GM23248 (cell line): Measurements from ENCODE around the gene PALMD. TPM values are rescaled to one million over a fixed set of nuclear protein-coding genes. Genes with fewer than 3 reads are reported as not detected.

ENCODE experiments used
- DNase-seq: peaks from one replicate; pipeline ENCODE4 v3.0.0-alpha.2; 2015
- H2AFZ ChIP-seq: fragments of 200-600 bp; sonication (generic); 2 replicates; pipeline ENCODE4 v1.6.1; 2016; ENCODE audit warnings: antibody characterized with exemption
- H3F3A ChIP-seq: fragments of 200-600 bp; sonication (generic); 2 replicates; pipeline ENCODE4 v1.6.1; 2016; ENCODE audit warnings: mild to moderate bottlenecking, antibody characterized with exemption, mixed run types; ENCODE audit not compliant: insufficient read depth
- H3K27ac ChIP-seq: fragments of 200-600 bp; sonication (generic); 2 replicates; pipeline ENCODE4 v1.5.1; 2016; ENCODE audit warnings: mild to moderate bottlenecking
- H3K27me3 ChIP-seq: fragments of 200-600 bp; sonication (generic); replicated peaks from 2 replicates; pipeline ENCODE4 v1.6.1; 2016; ENCODE audit warnings: mild to moderate bottlenecking; ENCODE audit not compliant: insufficient read depth
- H3K36me3 ChIP-seq: fragments of 200-600 bp; sonication (generic); 2 replicates; pipeline ENCODE4 v1.6.1; 2016; ENCODE audit warnings: low read depth, mild to moderate bottlenecking
- H3K4me1 ChIP-seq: fragments of 200-600 bp; sonication (generic); 2 replicates; pipeline ENCODE4 v1.6.1; 2016; ENCODE audit warnings: mild to moderate bottlenecking; ENCODE audit not compliant: insufficient read depth
- H3K4me2 ChIP-seq: fragments of 200-600 bp; sonication (generic); one replicate; pipeline ENCODE4 v1.6.1; 2016; ENCODE audit warnings: mild to moderate bottlenecking; ENCODE audit not compliant: unreplicated experiment
- H3K4me3 ChIP-seq: fragments of 200-600 bp; sonication (generic); 2 replicates; pipeline ENCODE4 v1.5.1; 2016; ENCODE audit warnings: mild to moderate bottlenecking
- H3K79me2 ChIP-seq: fragments of 200-600 bp; sonication (generic); 2 replicates; pipeline ENCODE4 v1.6.1; 2016; ENCODE audit warnings: mild to moderate bottlenecking; ENCODE audit not compliant: insufficient read depth
- H3K9ac ChIP-seq: fragments of 200-600 bp; sonication (generic); 2 replicates; pipeline ENCODE4 v1.6.1; 2016; ENCODE audit warnings: mild to moderate bottlenecking
- H3K9me2 ChIP-seq: fragments of 200-600 bp; sonication (generic); 2 replicates; pipeline ENCODE4 v1.6.1; 2016; ENCODE audit warnings: mixed run types, mild to moderate bottlenecking, moderate library complexity; ENCODE audit not compliant: insufficient read depth
- H3K9me3 ChIP-seq: fragments of 200-600 bp; sonication (generic); one replicate; pipeline ENCODE4 v1.6.1; 2017; ENCODE audit warnings: low read depth
- H4K20me1 ChIP-seq: fragments of 200-600 bp; sonication (generic); 2 replicates; pipeline ENCODE4 v1.6.0; 2016; ENCODE audit not compliant: insufficient read depth
- EZH2 ChIP-seq: fragments of 200-600 bp; sonication (generic); IDR thresholded peaks from 2 replicates; pipeline ENCODE4 v1.6.1; 2018; ENCODE audit warnings: antibody characterized with exemption, mild to moderate bottlenecking; ENCODE audit not compliant: insufficient read depth, poor library complexity, severe bottlenecking
- EZH2phosphoT487 ChIP-seq: fragments of 200-600 bp; sonication (generic); IDR thresholded peaks from 2 replicates; pipeline ENCODE4 v1.6.1; 2018; ENCODE audit warnings: antibody characterized with exemption, moderate library complexity, mild to moderate bottlenecking, low read depth; ENCODE audit not compliant: insufficient read depth
- WGBS, 2 experiments: methylation state at CpG; one replicate each; pipeline ENCODE4 v1.1.6; 2015 to 2017; ENCODE audit warnings: low lambda C conversion rate in 2 of 2, low coverage in 1 of 2; ENCODE audit errors: missing lambda C conversion rate in 2 of 2; 5-methylcytosine and 5-hydroxymethylcytosine counted together
- in situ Hi-C: fragments of 300-500 bp; cut with MboI; formaldehyde crosslinking; loops from 2 replicates; pipeline ENCODE4 v1.15.0; 2020
- polyA plus RNA-seq: library from polyadenylated mRNA; unstranded; fragments of >200 nt; fragmentation: Nextera tagmentation; extraction: Ambion mirVana; gene quantifications from 2 replicates; pipeline ENCODE4 v1.2.1, GENCODE V29; 2016
- total RNA-seq: library from RNA; depleted of rRNA; stranded (reverse); fragments of >200 nt; shearing (Covaris generic); gene quantifications from 2 replicates; pipeline ENCODE4 v1.2.3, GENCODE V29; 2014

Gene PALMD
- total and polyA plus RNA-seq, 2 experiments from 2014 or later = 0.09 to 0.11 TPM

DNA sequence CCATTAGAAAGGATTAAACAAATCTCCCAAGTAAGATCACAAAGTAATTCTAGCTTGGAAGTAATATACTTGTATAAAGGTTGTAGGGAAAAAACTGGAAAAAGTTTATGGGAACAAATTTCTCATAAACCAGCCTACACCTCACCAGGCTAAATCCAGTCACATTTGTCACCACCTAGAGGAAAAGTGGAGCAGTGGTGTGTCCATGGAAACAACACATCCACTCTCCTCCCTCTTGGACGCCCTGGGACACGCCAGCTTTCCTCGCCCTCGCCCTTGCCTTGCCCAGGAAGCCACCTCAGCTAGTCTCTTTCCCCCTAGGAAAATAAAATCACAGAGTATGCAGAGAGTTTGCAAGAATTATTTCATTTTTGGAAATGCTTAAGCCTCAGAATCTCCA, 2.2 kb downstream of the PALMD start:
- Histone ChIP-seq H3K27ac (no peak overlapping the region), H3K9me2 (no peaks in the 10 kb centered on the region), H3K4me3 (no peak overlapping the region), H3K27me3 (no peaks in the 10 kb centered on the region), H3K79me2 (no peaks in the 10 kb centered on the region), H2AFZ (no peak overlapping the region), H3K4me1 (peaks cover 53% of the 10 kb centered on the region), H4K20me1 (no peaks in the 10 kb centered on the region), H3K9me3 (no peaks in the 10 kb centered on the region), H3F3A (0 out of 2 replicates have a peak, but pooled peaks cover 7% of the 10 kb centered on the region), H3K9ac (no peak overlapping the region), H3K36me3 (no peaks in the 10 kb centered on the region), H3K4me2 (no peak overlapping the region)
- WGBS, 2 experiments = 84 to 87% methylated on average over 4 of the region's 4 CpGs
- in situ Hi-C loops = no loop called here
- DNase-seq = peak; percentile 34
- TF ChIP-seq EZH2phosphoT487 = no peak
- TF ChIP-seq EZH2 = no peak

DNA sequence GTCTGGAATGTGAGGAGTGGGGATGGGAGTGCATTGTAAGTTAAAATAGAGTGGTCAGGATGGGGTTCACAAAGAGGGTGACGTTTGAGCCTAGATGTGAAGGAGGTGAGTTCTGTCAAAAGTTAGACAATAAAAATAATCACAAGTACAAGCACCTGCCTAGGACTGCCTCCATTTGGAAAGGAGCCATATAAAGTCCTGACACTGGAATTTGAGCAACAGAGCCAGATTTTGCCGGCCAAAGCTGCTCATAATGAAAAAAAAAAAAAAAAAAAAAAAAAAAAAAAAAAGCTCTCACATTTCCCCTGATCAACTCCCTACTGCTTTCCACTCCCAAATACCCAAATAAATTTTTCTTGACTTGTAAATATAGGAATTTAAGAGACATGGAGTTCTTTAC, 4.1 kb downstream of the PALMD start:
- Histone ChIP-seq H4K20me1 (no peaks in the 10 kb centered on the region), H3K79me2 (no peaks in the 10 kb centered on the region), H3K4me1 (peaks cover 33% of the 10 kb centered on the region), H2AFZ (no peak overlapping the region), H3K9ac (no peak overlapping the region), H3K4me2 (no peak overlapping the region), H3F3A (no peaks in the 10 kb centered on the region), H3K27me3 (no peaks in the 10 kb centered on the region), H3K9me3 (no peaks in the 10 kb centered on the region), H3K4me3 (no peak overlapping the region), H3K9me2 (no peaks in the 10 kb centered on the region), H3K36me3 (no peaks in the 10 kb centered on the region), H3K27ac (no peak overlapping the region)
- TF ChIP-seq EZH2phosphoT487 (no peak), EZH2 (no peak)
- in situ Hi-C loops = no loop called here
- 66 to 88% methylated on average over 2 of the region's 2 CpGs for WGBS, 2 experiments
- DNase-seq = no peak

DNA sequence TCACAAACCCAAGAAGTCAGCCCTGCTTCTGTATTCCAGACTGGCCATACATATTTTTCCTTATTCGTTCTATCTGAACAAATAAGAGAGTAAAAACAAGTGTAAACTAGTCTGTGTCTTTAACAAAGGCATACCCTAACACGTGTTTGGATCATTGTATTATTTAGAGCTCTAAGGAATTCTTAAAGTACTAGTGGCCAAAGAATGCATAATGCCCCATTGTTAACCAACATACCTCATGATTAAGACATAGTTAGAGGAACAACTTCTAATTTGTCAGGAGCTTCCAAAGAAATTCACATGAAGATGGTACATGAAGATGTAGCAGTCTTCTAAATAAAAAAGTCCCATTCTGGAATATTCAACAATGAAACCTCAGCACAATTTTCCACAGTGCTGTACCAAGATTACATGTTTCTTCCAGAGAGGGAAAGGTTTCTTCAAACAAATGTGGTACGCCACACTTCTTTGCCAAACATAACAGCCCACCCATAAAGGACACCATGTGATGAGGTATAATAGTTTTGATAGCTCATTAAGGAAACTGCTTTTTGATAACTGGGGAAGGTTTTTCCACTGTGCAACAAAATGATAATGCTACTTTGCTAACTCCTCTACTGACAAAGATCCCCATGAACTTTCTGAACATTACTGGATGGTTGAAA, 5.0 kb downstream of the PALMD start:
- Histone ChIP-seq H3K9me2 (no peaks in the 10 kb centered on the region), H3K36me3 (no peaks in the 10 kb centered on the region), H3K9ac (no peak overlapping the region), H3K4me2 (no peak overlapping the region), H3K4me3 (no peak overlapping the region), H3K27me3 (no peaks in the 10 kb centered on the region), H4K20me1 (no peaks in the 10 kb centered on the region), H3F3A (no peaks in the 10 kb centered on the region), H3K79me2 (no peaks in the 10 kb centered on the region), H3K27ac (no peak overlapping the region), H3K9me3 (no peaks in the 10 kb centered on the region), H3K4me1 (peaks cover 25% of the 10 kb centered on the region; the same call in 1 of the 2 replicates), H2AFZ (no peak overlapping the region)
- in situ Hi-C loops = no loop called here
- no peak for TF ChIP-seq EZH2
- no peak for TF ChIP-seq EZH2phosphoT487
- DNase-seq = peak; percentile 51
- 63% methylated on average over 3 of the region's 3 CpGs for WGBS, 2 experiments

DNA sequence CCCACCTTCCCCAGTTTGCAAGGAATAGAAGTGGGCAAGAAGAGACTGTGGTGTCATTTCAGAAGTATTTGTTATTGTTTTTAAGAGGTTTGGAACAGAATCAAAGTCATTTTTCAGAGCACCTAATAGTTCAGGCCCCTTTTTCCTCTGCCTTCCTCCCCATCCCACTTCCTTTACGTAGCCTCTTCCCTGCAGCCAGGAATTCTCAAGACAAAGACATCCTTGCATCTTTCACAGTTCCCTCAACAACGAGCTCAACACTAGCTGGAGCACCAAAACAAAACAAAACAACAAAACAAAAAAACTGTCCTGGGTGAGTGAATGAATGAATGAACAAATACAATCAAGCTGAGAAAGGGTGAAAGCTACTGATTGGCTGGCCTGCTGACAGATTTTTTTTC, 7.0 kb downstream of the PALMD start:
- no peaks in the 10 kb centered on the region for H3F3A ChIP-seq
- H3K4me3 ChIP-seq = no peak overlapping the region
- TF ChIP-seq EZH2 (no peak), EZH2phosphoT487 (no peak)
- no peaks in the 10 kb centered on the region for H3K9me3 ChIP-seq
- H3K9me2 ChIP-seq = no peaks in the 10 kb centered on the region
- H3K27ac ChIP-seq = no peak overlapping the region
- DNase-seq = peak; percentile 26
- no peaks in the 10 kb centered on the region for H3K79me2 ChIP-seq
- no peaks in the 10 kb centered on the region for H3K36me3 ChIP-seq
- no peaks in the 10 kb centered on the region for H4K20me1 ChIP-seq
- 0 out of 2 replicates have a peak, but pooled peaks cover 16% of the 10 kb centered on the region for H3K4me1 ChIP-seq
- in situ Hi-C loops = no loop called here
- WGBS, 2 experiments = 53 to 64% methylated on average over 2 of the region's 2 CpGs
- H3K27me3 ChIP-seq = no peaks in the 10 kb centered on the region
- no peak overlapping the region for H3K4me2 ChIP-seq
- H2AFZ ChIP-seq = no peak overlapping the region
- no peak overlapping the region for H3K9ac ChIP-seq
